Caco-2 (cell line): ENCODE results near the gene C1S. TPM values are rescaled to one million over a fixed set of nuclear protein-coding genes. Genes with fewer than 3 reads are reported as not detected.
A peak's percentile ranks its signal among the peaks of the same experiment; 100 is the strongest.
"Not testable (repeated sequence)": the region's sequence is repeated elsewhere in the genome, so short reads cannot be mapped to it uniquely, and the experiment has no call there.

Source experiments
- Bru-seq: library from RNA; stranded (reverse); fragments of 400-500 nt; gene quantifications from one replicate; lab custom pipeline; 2021; lab: Mats Ljungman, UMichigan
- BruChase-seq, 2 experiments: library from RNA; stranded (reverse); fragments of 400-500 nt; gene quantifications; one replicate each; lab custom pipeline; 2021; lab: Mats Ljungman, UMichigan
- BruUV-seq: library from RNA; stranded (reverse); fragments of 400-500 nt; replicated peaks from 2 replicates; lab custom pipeline; 2021; lab: Mats Ljungman, UMichigan
- CTCF ChIA-PET: fragments of 300-600 bp; sonication (Branson Sonifier 250); formaldehyde crosslinking; loops from one replicate; lab custom pipeline; 2022; ENCODE audit warnings: antibody characterized with exemption; lab: Charles Lee
- POLR2A ChIA-PET: fragments of 300-600 bp; sonication (Branson Sonifier 250); formaldehyde crosslinking; loops from one replicate; lab custom pipeline; 2022; ENCODE audit warnings: antibody characterized with exemption; lab: Charles Lee
- DNase-seq, 2 experiments: peaks; one replicate each; pipeline versions ENCODE4 v3.0.0 to v3.0.0-alpha.2; 2020 to 2022
- H3K27me3 ChIP-seq: replicated peaks from 2 replicates; pipeline ENCODE4 v1.6.0; 2011; ENCODE audit warnings: low read length; ENCODE audit not compliant: control insufficient read depth, insufficient read depth
- H3K36me3 ChIP-seq: 2 replicates; pipeline ENCODE4 v1.5.1; 2011; ENCODE audit warnings: low read length; ENCODE audit not compliant: control insufficient read depth, insufficient read depth
- H3K4me1 ChIP-seq: fragments of 250-450 bp; sonication (Bioruptor Pico); 2 replicates; pipeline ENCODE4 v1.5.1; 2020; ENCODE audit warnings: mild to moderate bottlenecking
- H3K4me3 ChIP-seq: 2 replicates; pipeline ENCODE4 v1.5.1; 2011; ENCODE audit warnings: low read depth, mild to moderate bottlenecking, control low read depth, low read length
- H3K9me3 ChIP-seq: fragments of 250-450 bp; sonication (Bioruptor Pico); 2 replicates; pipeline ENCODE4 v1.5.1; 2020; ENCODE audit warnings: mild to moderate bottlenecking, moderate library complexity
- H3K27ac Mint-ChIP-seq: one replicate; pipeline ENCODE4 v1.8.0; 2022; ENCODE audit warnings: mixed read lengths; ENCODE audit not compliant: unreplicated experiment
- H3K27me3 Mint-ChIP-seq: one replicate; pipeline ENCODE4 v1.8.0; 2022; ENCODE audit warnings: mixed read lengths; ENCODE audit not compliant: insufficient read depth, unreplicated experiment
- H3K36me3 Mint-ChIP-seq: one replicate; pipeline ENCODE4 v1.8.0; 2022; ENCODE audit warnings: mild to moderate bottlenecking, mixed read lengths; ENCODE audit not compliant: insufficient read depth, unreplicated experiment
- H3K4me1 Mint-ChIP-seq: one replicate; pipeline ENCODE4 v1.8.0; 2022; ENCODE audit warnings: low read depth, mixed read lengths; ENCODE audit not compliant: unreplicated experiment
- H3K4me3 Mint-ChIP-seq: one replicate; pipeline ENCODE4 v1.8.0; 2022; ENCODE audit warnings: mild to moderate bottlenecking, moderate library complexity, mixed read lengths; ENCODE audit not compliant: unreplicated experiment
- H3K9me3 Mint-ChIP-seq: one replicate; pipeline ENCODE4 v1.8.0; 2022; ENCODE audit warnings: mixed read lengths; ENCODE audit not compliant: unreplicated experiment
- intact Hi-C: fragments of 100-400 bp; cut with micrococcal nuclease; formaldehyde crosslinking; loops from one replicate; pipeline ENCODE4 v1.10.0; 2022; ENCODE audit not compliant: unreplicated experiment
- long read RNA-seq: library from polyadenylated mRNA; stranded (forward); transcript quantifications from one replicate; pipeline ENCODE4 v2.0.0, GENCODE V29; 2022
- total RNA-seq: library from RNA; stranded (reverse); gene quantifications from 2 replicates; pipeline ENCODE4 v1.2.3, GENCODE V29; 2022
- TF ChIP-seq, protein P1 (sequence below), 2 experiments: fragments of 200-600 bp in 1 of 2; IDR thresholded peaks; 1 replicate in 1 of 2; 2 replicates in 1 of 2; pipeline versions ENCODE4 v1.5.1 to v1.8.0; 2011 to 2022; ENCODE audit warnings: antibody characterized with exemption in 1 of 2, control low read depth in 1 of 2, inconsistent platforms in 1 of 2, low read depth in 1 of 2, low read length in 1 of 2, mild to moderate bottlenecking in 1 of 2, moderate library complexity in 1 of 2; ENCODE audit not compliant: insufficient read depth in 1 of 2, severe bottlenecking in 1 of 2, unreplicated experiment in 1 of 2

Gene C1S
- total RNA-seq (5.3 and 6.1 TPM in 2 replicates), Bru-seq, nascent RNA (percentile 43 among the genes with signal in this experiment), BruChase-seq, experiment 1, labeled RNA remaining after a 2-hour chase (percentile 49 among the genes with signal in this experiment), BruChase-seq, experiment 2, labeled RNA remaining after a 6-hour chase (percentile 57 among the genes with signal in this experiment)
- long read RNA-seq, transcript C1S-201 (12 exons, 2,972 nt) = major isoform, 9 of 26 reads
- long read RNA-seq, partial matches to known transcripts = 1 of 26 reads
- long read RNA-seq, other reads (novel, unspliced or antisense) = 12 of 26 reads

DNA sequence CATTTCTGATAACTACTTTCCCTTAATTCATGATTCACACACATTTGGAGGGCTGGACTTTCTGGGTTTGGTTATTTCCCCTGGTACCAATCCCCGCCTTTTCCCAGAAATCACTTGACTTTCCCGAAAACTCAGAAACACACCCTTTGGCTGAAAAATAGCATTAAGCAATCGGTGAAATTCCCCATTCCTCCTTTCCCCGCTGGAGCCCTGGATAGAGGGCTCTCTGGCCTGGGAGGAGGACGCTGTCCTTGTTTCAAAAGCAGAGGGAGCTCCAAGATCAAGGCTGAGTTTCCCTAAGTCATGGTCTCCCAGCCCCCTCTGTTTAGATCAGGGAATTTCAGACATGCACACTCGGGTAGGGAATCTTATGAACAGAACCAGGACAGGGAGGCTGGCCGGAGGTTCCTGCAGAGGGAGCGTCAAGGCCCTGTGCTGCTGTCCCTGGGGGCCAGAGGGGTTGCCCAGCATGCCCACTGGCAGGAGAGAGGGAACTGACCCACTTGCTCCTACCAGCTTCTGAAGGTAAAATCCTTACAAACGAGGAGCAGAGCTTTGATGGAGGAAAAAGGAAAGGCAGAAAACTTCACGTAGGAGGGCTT, at the start of gene C1S:
C1S (plus strand) TSS at position 366 of the 602 bp plus-strand sequence. CDS start 1,195 bp downstream, outside the sequence.
- no peak within 1 kb of the TSS for H3K4me3 Mint-ChIP-seq
- Histone ChIP-seq H3K27me3 (no peaks in the 10 kb centered on the region), H3K4me1 (peaks cover 20% of the 10 kb centered on the region), H3K36me3 (no peaks in the 10 kb centered on the region), H3K4me3 (no peak within 1 kb of the TSS), H3K9me3 (no peaks in the 10 kb centered on the region)
- peaks cover 21% of the 10 kb centered on the region for H3K4me1 Mint-ChIP-seq
- TF ChIP-seq, protein P1, sequence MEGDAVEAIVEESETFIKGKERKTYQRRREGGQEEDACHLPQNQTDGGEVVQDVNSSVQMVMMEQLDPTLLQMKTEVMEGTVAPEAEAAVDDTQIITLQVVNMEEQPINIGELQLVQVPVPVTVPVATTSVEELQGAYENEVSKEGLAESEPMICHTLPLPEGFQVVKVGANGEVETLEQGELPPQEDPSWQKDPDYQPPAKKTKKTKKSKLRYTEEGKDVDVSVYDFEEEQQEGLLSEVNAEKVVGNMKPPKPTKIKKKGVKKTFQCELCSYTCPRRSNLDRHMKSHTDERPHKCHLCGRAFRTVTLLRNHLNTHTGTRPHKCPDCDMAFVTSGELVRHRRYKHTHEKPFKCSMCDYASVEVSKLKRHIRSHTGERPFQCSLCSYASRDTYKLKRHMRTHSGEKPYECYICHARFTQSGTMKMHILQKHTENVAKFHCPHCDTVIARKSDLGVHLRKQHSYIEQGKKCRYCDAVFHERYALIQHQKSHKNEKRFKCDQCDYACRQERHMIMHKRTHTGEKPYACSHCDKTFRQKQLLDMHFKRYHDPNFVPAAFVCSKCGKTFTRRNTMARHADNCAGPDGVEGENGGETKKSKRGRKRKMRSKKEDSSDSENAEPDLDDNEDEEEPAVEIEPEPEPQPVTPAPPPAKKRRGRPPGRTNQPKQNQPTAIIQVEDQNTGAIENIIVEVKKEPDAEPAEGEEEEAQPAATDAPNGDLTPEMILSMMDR (IDR thresholded peaks at IDR 0.05; ENCODE audit: insufficient read depth in 1 of 2, low read depth in 1 of 2, low read length in 1 of 2, severe bottlenecking in 1 of 2, unreplicated experiment in 1 of 2) = peak; percentile 80 to 86
- peak; percentile 78 to 81 for DNase-seq
- intact Hi-C loops = loop anchor here (1.0 kb wide), 5 partner anchors 32 to 578 kb away; partner anchors contain the start of genes C1R and C1RL
- no TSS peak for BruUV-seq
- H3K27me3 Mint-ChIP-seq = no peaks in the 10 kb centered on the region
- no peaks in the 10 kb centered on the region for H3K36me3 Mint-ChIP-seq
- ChIA-PET CTCF (interaction anchor here (0.6 to 3.0 kb wide), 9 partner anchors 19 to 1043 kb away, joined by 3 to 26 read pairs (median 4); partner anchors contain the start of genes C1RL and ENO2), POLR2A (interaction anchor here (1.5 kb wide), 1 partner anchor 48 kb away, joined by 4 read pairs; no protein-coding TSS in a partner anchor)
- H3K9me3 Mint-ChIP-seq = peaks cover 10% of the 10 kb centered on the region
- peak within 1 kb of the TSS; percentile 38 for H3K27ac Mint-ChIP-seq

- CTCF ChIA-PET, H3K4me3 ChIP-seq, H3K4me1 ChIP-seq, intact Hi-C loops, H3K27ac Mint-ChIP-seq, H3K27me3 ChIP-seq, H3K36me3 ChIP-seq, H3K4me3 Mint-ChIP-seq, H3K9me3 ChIP-seq, H3K36me3 Mint-ChIP-seq, BruUV-seq, POLR2A ChIA-PET, H3K9me3 Mint-ChIP-seq, H3K27me3 Mint-ChIP-seq, DNase-seq: not testable (repeated sequence)
- peaks cover 14% of the 10 kb centered on the region for H3K4me1 Mint-ChIP-seq
Observed at GRCh38 chr12:7011398-7011797, 49.1 kb upstream of the C1S start.

DNA sequence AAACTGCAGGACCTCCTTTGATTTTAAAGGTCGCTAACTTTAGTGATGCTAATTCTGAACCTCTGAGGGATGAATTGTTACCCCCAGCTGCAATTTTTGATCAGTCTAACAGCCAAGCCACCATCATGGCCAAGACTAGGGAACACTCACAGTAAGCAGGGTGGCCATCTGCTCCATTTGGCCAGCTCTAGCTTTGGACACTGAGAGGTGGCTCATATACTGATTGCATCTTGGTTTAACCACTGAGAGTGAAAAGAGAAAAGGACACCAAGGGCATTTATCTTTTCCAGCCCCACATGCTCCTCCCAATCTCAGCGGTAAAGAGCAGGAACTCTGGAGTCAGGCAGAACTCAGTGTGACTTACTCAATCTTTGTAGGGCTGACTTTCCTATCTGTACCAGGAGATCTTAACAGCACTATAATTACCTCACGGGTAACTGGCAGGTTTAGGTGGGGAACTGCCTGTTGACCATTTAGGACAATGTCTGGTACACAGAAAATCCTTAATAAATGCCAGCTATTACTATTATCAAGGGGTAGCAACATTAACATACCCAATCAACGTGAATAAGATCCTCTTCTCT, 48.4 kb upstream of the C1S start:
- H3K27me3 ChIP-seq = no peaks in the 10 kb centered on the region
- TF ChIP-seq, protein P1 (IDR thresholded peaks at IDR 0.05; ENCODE audit: insufficient read depth in 1 of 2, low read depth in 1 of 2, low read length in 1 of 2, severe bottlenecking in 1 of 2, unreplicated experiment in 1 of 2) = no peak
- ChIA-PET POLR2A (no interaction called here), CTCF (no interaction called here)
- no peak overlapping the region for H3K4me3 ChIP-seq
- peaks cover 3% of the 10 kb centered on the region; the same call in 1 of the 2 replicates for H3K36me3 ChIP-seq
- peaks cover 8% of the 10 kb centered on the region; the same call in 1 of the 2 replicates for H3K4me1 ChIP-seq
- H3K27ac Mint-ChIP-seq = no peak overlapping the region
- no peaks in the 10 kb centered on the region for H3K27me3 Mint-ChIP-seq
- no TSS peak for BruUV-seq
- H3K36me3 Mint-ChIP-seq = peaks cover 6% of the 10 kb centered on the region
- no peaks in the 10 kb centered on the region for H3K9me3 ChIP-seq
- H3K9me3 Mint-ChIP-seq = no peaks in the 10 kb centered on the region
- DNase-seq = no peak
- H3K4me1 Mint-ChIP-seq = peaks cover 21% of the 10 kb centered on the region
- H3K4me3 Mint-ChIP-seq = no peak overlapping the region
- intact Hi-C loops = no loop called here
